Ishikawa (cell line): ENCODE measurements around the gene RSAD2.

Source experiments
- CEBPB ChIP-seq: IDR thresholded peaks from 2 replicates; pipeline ENCODE4 v1.6.1; 2012
- MAX ChIP-seq: IDR thresholded peaks from 2 replicates; pipeline ENCODE4 v1.6.1; 2012
- RAD21 ChIP-seq: IDR thresholded peaks from 2 replicates; pipeline ENCODE4 v1.6.1; 2012; ENCODE audit warnings: low read depth
- REST ChIP-seq: IDR thresholded peaks from 2 replicates; pipeline ENCODE4 v1.6.1; 2012; ENCODE audit warnings: low read depth, mild to moderate bottlenecking
- TCF12 ChIP-seq: IDR thresholded peaks from 2 replicates; pipeline ENCODE4 v1.6.1; 2012; ENCODE audit warnings: low read depth
- YY1 ChIP-seq: IDR thresholded peaks from 2 replicates; pipeline ENCODE4 v1.6.1; 2012; ENCODE audit warnings: low read depth
- ZBTB7A ChIP-seq: IDR thresholded peaks from 2 replicates; pipeline ENCODE4 v1.6.1; 2012; ENCODE audit warnings: low read depth

- TF ChIP-seq ZBTB7A (no peak), CEBPB (no peak), REST (no peak), TCF12 (no peak), RAD21 (no peak), YY1 (no peak), MAX (no peak)
Measured at GRCh38 chr2:6943971-6944370, 66.4 kb downstream of the RSAD2 start.
